PC-3 (cell line): ENCODE measurements around the gene KIAA1328. TPM values are rescaled to one million over a fixed set of nuclear protein-coding genes. Genes with fewer than 3 reads are reported as not detected.

Experiments
- ATAC-seq: fragments of 200-7000 bp; cut with Tn5 transposase; 2 replicates; pipeline ENCODE4 v1.9.1; 2020; ENCODE audit warnings: mild to moderate bottlenecking, moderate library complexity
- BruUV-seq: library from RNA; stranded (reverse); fragments of 400-500 nt; replicated peaks from 2 replicates; lab custom pipeline; 2021; lab: Mats Ljungman, UMichigan
- CTCF ChIA-PET: fragments of 300-600 bp; sonication (Branson Sonifier 250); formaldehyde crosslinking; loops from one replicate; lab custom pipeline; 2022; ENCODE audit warnings: antibody characterized with exemption; lab: Charles Lee
- POLR2A ChIA-PET: fragments of 300-600 bp; sonication (Branson Sonifier 250); formaldehyde crosslinking; loops from one replicate; lab custom pipeline; 2022; ENCODE audit warnings: antibody characterized with exemption; ENCODE audit not compliant: unreplicated experiment; lab: Charles Lee
- DNase-seq: peaks from one replicate; pipeline ENCODE4 v3.0.0-alpha.2; 2015
- H2AFZ ChIP-seq: fragments of 300-600 bp; sonication (generic); 2 replicates; pipeline ENCODE4 v1.6.0; 2016; ENCODE audit warnings: antibody characterized with exemption, low read length
- H3F3A ChIP-seq: fragments of 300-600 bp; sonication (generic); one replicate; pipeline ENCODE4 v1.6.0; 2017; ENCODE audit warnings: antibody characterized with exemption, low read length, control low read depth, mild to moderate bottlenecking; ENCODE audit not compliant: unreplicated experiment
- H3K27ac ChIP-seq: fragments of 300-600 bp; sonication (generic); 2 replicates; pipeline ENCODE4 v1.5.1; 2016; ENCODE audit warnings: mild to moderate bottlenecking, low read length
- H3K27me3 ChIP-seq: fragments of 300-600 bp; sonication (generic); 2 replicates; pipeline ENCODE4 v1.6.1; 2016; ENCODE audit warnings: low read length, mixed read lengths
- H3K36me3 ChIP-seq: fragments of 300-600 bp; sonication (generic); 2 replicates; pipeline ENCODE4 v1.6.1; 2016; ENCODE audit warnings: low read depth, mixed run types, low read length, mixed read lengths
- H3K4me1 ChIP-seq: fragments of 300-600 bp; sonication (generic); 2 replicates; pipeline ENCODE4 v1.5.1; 2016; ENCODE audit warnings: low read length; ENCODE audit not compliant: insufficient read depth
- H3K4me2 ChIP-seq: fragments of 300-600 bp; sonication (generic); 2 replicates; pipeline ENCODE4 v1.6.0; 2016; ENCODE audit warnings: low read length
- H3K4me3 ChIP-seq: fragments of 300-600 bp; sonication (generic); 2 replicates; pipeline ENCODE4 v1.5.1; 2016; ENCODE audit warnings: mild to moderate bottlenecking, low read length, mixed read lengths
- H3K79me2 ChIP-seq: fragments of 300-600 bp; sonication (generic); 2 replicates; pipeline ENCODE4 v1.6.1; 2017; ENCODE audit warnings: low read length, mixed read lengths
- H3K9ac ChIP-seq: fragments of 300-600 bp; sonication (generic); 2 replicates; pipeline ENCODE4 v1.6.0; 2016; ENCODE audit warnings: mild to moderate bottlenecking, low read length
- H3K9me2 ChIP-seq: fragments of 300-600 bp; sonication (generic); replicated peaks from 2 replicates; pipeline ENCODE4 v1.6.1; 2016; ENCODE audit warnings: mixed run types, low read length, mixed read lengths
- H3K9me3 ChIP-seq: fragments of 300-600 bp; sonication (generic); 2 replicates; pipeline ENCODE4 v1.6.1; 2016; ENCODE audit warnings: low read length, mixed read lengths
- H4K20me1 ChIP-seq: fragments of 300-600 bp; sonication (generic); 2 replicates; pipeline ENCODE4 v1.6.1; 2016; ENCODE audit warnings: low read length, mixed read lengths
- EZH2 ChIP-seq: fragments of 300-600 bp; sonication (generic); IDR thresholded peaks from one replicate; pipeline ENCODE4 v1.6.1; 2017; ENCODE audit warnings: antibody characterized with exemption, mild to moderate bottlenecking, low read length; ENCODE audit not compliant: unreplicated experiment
- EZH2phosphoT487 ChIP-seq: fragments of 300-600 bp; sonication (generic); IDR thresholded peaks from 2 replicates; pipeline ENCODE4 v1.6.1; 2018; ENCODE audit warnings: mild to moderate bottlenecking, antibody characterized with exemption, low read length, borderline replicate concordance
- intact Hi-C: fragments of 100-400 bp; cut with micrococcal nuclease; formaldehyde crosslinking; loops from 2 replicates; pipeline ENCODE4 v1.9.0; 2023
- total RNA-seq: library from RNA; depleted of rRNA; stranded (reverse); fragments of >200 nt; gene quantifications from 2 replicates; pipeline ENCODE4 v1.2.3, GENCODE V29; 2014
- TF ChIP-seq, protein P1 (sequence below): fragments of 300-600 bp; sonication (generic); conservative IDR thresholded peaks from 2 replicates; pipeline ENCODE4 v1.5.1; 2017; ENCODE audit warnings: antibody characterized with exemption, low read depth, mild to moderate bottlenecking, low read length

The KIAA1328 gene
- total RNA-seq, 1 experiment from 2014 or later = 4.4 TPM

DNA sequence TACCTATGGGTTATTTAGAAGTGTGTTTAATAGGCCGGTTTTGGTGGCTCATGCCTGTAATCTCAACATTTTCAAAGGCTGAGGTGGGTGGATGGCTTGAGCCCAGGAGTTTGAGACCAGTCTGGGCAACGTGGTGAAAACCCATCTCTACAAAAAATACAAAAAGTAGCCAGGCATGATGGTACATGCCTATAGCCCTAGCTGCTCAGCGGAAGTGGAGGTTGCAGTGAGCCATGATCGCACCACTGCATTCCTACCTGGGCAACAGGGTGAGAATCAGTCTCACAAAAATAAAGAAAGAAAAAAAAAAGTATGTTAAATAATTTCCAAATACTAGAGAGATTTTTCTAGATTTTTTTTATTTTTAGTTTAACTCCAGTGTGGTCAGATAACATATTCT, 316.0 kb downstream of the KIAA1328 start:
- no peak for DNase-seq
- no peaks in the 10 kb centered on the region for H3K4me1 ChIP-seq
- H4K20me1 ChIP-seq = no peaks in the 10 kb centered on the region
- ChIA-PET POLR2A (no interaction called here), CTCF (no interaction called here)
- no peaks in the 10 kb centered on the region for H3K79me2 ChIP-seq
- no peaks in the 10 kb centered on the region for H3K27me3 ChIP-seq
- H3K9me2 ChIP-seq = no peaks in the 10 kb centered on the region
- intact Hi-C loops = no loop called here
- TF ChIP-seq EZH2 (no peak), EZH2phosphoT487 (no peak)
- TF ChIP-seq, protein P1, sequence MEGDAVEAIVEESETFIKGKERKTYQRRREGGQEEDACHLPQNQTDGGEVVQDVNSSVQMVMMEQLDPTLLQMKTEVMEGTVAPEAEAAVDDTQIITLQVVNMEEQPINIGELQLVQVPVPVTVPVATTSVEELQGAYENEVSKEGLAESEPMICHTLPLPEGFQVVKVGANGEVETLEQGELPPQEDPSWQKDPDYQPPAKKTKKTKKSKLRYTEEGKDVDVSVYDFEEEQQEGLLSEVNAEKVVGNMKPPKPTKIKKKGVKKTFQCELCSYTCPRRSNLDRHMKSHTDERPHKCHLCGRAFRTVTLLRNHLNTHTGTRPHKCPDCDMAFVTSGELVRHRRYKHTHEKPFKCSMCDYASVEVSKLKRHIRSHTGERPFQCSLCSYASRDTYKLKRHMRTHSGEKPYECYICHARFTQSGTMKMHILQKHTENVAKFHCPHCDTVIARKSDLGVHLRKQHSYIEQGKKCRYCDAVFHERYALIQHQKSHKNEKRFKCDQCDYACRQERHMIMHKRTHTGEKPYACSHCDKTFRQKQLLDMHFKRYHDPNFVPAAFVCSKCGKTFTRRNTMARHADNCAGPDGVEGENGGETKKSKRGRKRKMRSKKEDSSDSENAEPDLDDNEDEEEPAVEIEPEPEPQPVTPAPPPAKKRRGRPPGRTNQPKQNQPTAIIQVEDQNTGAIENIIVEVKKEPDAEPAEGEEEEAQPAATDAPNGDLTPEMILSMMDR = no peak
- BruUV-seq = no TSS peak
- H3K9me3 ChIP-seq = no peaks in the 10 kb centered on the region
- no peak overlapping the region for H2AFZ ChIP-seq
- no peaks in the 10 kb centered on the region for H3K36me3 ChIP-seq
- H3K4me3 ChIP-seq = no peak overlapping the region
- ATAC-seq = no peak
- no peak overlapping the region for H3K4me2 ChIP-seq
- H3K27ac ChIP-seq = no peak overlapping the region
- no peak overlapping the region for H3K9ac ChIP-seq
- no peaks in the 10 kb centered on the region for H3F3A ChIP-seq

DNA sequence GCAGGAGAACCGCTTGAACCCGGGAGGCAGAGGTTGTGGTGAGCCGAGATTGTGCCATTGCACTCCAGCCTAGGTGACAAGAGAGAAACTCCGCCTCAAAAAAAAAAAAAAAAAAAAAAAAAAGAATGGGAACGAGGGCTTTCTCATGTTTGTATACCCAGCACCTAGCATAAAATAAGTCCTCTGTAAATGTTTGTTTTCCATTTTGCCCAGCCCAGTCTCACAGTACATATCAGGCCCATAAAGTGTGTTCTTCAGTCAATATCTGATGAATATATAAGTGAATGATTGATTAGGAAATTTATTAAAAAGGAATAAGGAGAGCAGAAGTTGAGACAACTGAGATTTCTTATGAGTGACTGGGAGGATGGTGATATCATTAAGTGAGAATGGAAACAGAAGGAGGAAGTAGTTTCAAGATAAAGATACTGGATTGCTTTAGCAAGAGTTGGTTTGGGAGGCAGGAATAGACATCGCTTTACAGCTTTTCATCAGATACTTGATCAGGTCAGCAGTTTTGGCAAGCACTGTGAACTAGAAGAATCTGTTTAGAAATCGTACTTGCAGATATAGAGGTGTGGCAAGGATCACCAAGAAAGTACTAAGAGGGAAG, 327.5 kb downstream of the KIAA1328 start:
- no peak for ATAC-seq
- H4K20me1 ChIP-seq = no peaks in the 10 kb centered on the region
- intact Hi-C loops = no loop called here
- H3K4me2 ChIP-seq = no peak overlapping the region
- no peaks in the 10 kb centered on the region for H3K9me2 ChIP-seq
- TF ChIP-seq, protein P1 = no peak
- TF ChIP-seq EZH2 (no peak), EZH2phosphoT487 (no peak)
- no peaks in the 10 kb centered on the region for H3F3A ChIP-seq
- CTCF ChIA-PET = no interaction called here
- H3K27me3 ChIP-seq = no peaks in the 10 kb centered on the region
- H3K36me3 ChIP-seq = no peaks in the 10 kb centered on the region
- no peak overlapping the region for H2AFZ ChIP-seq
- H3K9ac ChIP-seq = no peak overlapping the region
- H3K79me2 ChIP-seq = no peaks in the 10 kb centered on the region
- H3K4me3 ChIP-seq = no peak overlapping the region
- no peak for DNase-seq
- POLR2A ChIA-PET = no interaction called here
- no TSS peak for BruUV-seq
- no peak overlapping the region for H3K27ac ChIP-seq
- H3K4me1 ChIP-seq = no peaks in the 10 kb centered on the region
- H3K9me3 ChIP-seq = no peaks in the 10 kb centered on the region

DNA sequence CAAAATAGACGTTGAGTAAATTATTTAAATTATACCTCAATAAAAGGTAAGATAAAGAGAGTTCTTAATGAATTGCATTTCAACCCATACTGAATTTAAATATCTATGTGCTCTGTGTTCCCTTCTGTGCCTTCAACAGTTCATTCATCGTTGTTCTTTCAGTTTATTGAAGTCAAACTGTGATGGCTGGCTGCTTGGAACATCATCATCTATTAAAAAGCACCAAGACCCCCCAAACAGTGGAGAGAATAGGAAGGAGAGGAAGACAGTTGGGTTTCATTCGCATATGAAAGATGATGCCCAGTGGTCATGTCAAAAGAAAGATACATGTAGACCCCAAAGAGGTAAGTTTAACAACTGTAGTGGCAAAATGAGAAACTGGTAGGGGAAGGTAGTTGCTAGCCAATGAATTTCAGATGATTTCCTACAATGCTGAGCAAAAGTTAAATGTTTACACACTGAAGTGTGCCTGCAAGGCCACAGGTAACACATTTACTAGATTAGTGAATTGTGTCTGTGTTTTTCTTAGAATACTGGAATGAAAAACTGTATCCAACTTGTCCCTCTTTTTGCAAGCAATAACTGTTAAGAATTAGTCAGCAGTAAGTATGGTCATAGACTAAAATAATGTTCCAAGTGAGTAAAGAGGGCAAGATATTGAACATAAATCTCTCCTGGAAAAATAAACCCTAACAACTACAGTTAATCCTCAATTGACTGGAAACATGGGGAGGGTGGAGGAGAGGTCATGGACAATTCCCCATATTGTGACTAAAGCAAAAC, 331.3 kb downstream of the KIAA1328 start:
- H3K4me3 ChIP-seq = no peak overlapping the region
- no peak overlapping the region for H2AFZ ChIP-seq
- ChIA-PET POLR2A (no interaction called here), CTCF (no interaction called here)
- no peaks in the 10 kb centered on the region for H3K27me3 ChIP-seq
- no peak for ATAC-seq
- H3F3A ChIP-seq = no peaks in the 10 kb centered on the region
- no peaks in the 10 kb centered on the region for H4K20me1 ChIP-seq
- no peak for DNase-seq
- no peak overlapping the region for H3K4me2 ChIP-seq
- no peak overlapping the region for H3K9ac ChIP-seq
- TF ChIP-seq EZH2 (no peak), EZH2phosphoT487 (no peak)
- TF ChIP-seq, protein P1 = no peak
- no peaks in the 10 kb centered on the region for H3K9me2 ChIP-seq
- no peaks in the 10 kb centered on the region for H3K9me3 ChIP-seq
- no peaks in the 10 kb centered on the region for H3K36me3 ChIP-seq
- H3K4me1 ChIP-seq = no peaks in the 10 kb centered on the region
- intact Hi-C loops = no loop called here
- H3K79me2 ChIP-seq = no peaks in the 10 kb centered on the region
- no peak overlapping the region for H3K27ac ChIP-seq
- BruUV-seq = no TSS peak
